Stimulated activated memory B cell treated with anti-CD40 and anti-IgM and Interleukin-4, amounts not matched to agents 10 μg/mL and 1 μg/mL and 100 μg/mL, for 72 hours (primary cell): ENCODE data around the gene PPP2R1B.
"Not testable (repeated sequence)": the region's sequence is repeated elsewhere in the genome, so short reads cannot be mapped to it uniquely, and the experiment has no call there.

Experiments used
- ATAC-seq: fragments of 150-1000 bp; cut with Tn5 transposase; 2 replicates; pipeline ENCODE4 v1.10.0; 2021
- H3K27ac Mint-ChIP-seq: one replicate; pipeline ENCODE4 v1.8.0; 2022; ENCODE audit warnings: mild to moderate bottlenecking, mixed read lengths
- H3K27me3 Mint-ChIP-seq: one replicate; pipeline ENCODE4 v1.8.0; 2022; ENCODE audit warnings: mixed read lengths
- H3K36me3 Mint-ChIP-seq: one replicate; pipeline ENCODE4 v1.8.0; 2022; ENCODE audit warnings: mixed read lengths
- H3K4me1 Mint-ChIP-seq: one replicate; pipeline ENCODE4 v1.8.0; 2022; ENCODE audit warnings: mixed read lengths
- H3K4me3 Mint-ChIP-seq: one replicate; pipeline ENCODE4 v1.8.0; 2022; ENCODE audit warnings: mild to moderate bottlenecking, moderate library complexity, mixed read lengths
- H3K9me3 Mint-ChIP-seq: one replicate; pipeline ENCODE4 v1.8.0; 2022; ENCODE audit warnings: mixed read lengths

The PPP2R1B gene

GRCh38 chr11:111729071-111729830 is 36.9 kb downstream of the PPP2R1B start:
- H3K27ac Mint-ChIP-seq: no peak overlapping the region
- peaks cover 19% of the 10 kb centered on the region for H3K36me3 Mint-ChIP-seq

GRCh38 chr11:111727431-111727830 is 38.8 kb downstream of the PPP2R1B start:
- Mint-ChIP-seq H3K27me3 (no peaks in the 10 kb centered on the region), H3K27ac (no peak overlapping the region), H3K4me1 (no peaks in the 10 kb centered on the region), H3K9me3 (no peaks in the 10 kb centered on the region), H3K4me3 (no peak overlapping the region), H3K36me3 (peaks cover 35% of the 10 kb centered on the region)
- no peak for ATAC-seq

More at GRCh38 chr11:111729071-111729830, 36.9 kb downstream of the PPP2R1B start:
- Mint-ChIP-seq H3K9me3 (no peaks in the 10 kb centered on the region), H3K4me1 (no peaks in the 10 kb centered on the region), H3K27me3 (no peaks in the 10 kb centered on the region), H3K4me3 (no peak overlapping the region)
- no peak for ATAC-seq

DNA sequence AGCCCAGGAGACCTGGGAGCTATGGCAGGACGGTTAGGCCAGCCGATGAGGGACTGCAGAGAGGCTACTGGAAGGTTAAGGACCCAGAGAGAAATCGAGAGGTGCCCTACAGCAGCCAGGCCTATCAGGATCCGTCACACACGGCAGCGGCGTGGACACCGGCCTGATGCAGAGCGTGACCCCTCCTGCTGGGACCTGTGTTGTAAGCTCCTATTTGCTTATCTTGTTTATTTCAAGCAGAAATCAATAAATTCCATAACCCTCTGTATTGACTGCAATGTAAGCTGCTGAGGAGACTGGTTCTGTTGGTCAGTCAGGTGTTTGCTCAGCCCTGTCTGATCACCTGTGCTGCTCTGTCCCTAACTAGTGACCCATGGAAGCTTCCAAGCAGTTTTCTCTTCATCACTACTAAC is 39.9 kb downstream of the PPP2R1B start:
- no peak for ATAC-seq
- Mint-ChIP-seq H3K27ac (no peak overlapping the region), H3K4me3 (no peak overlapping the region), H3K36me3 (peaks cover 45% of the 10 kb centered on the region), H3K9me3 (no peaks in the 10 kb centered on the region), H3K4me1 (no peaks in the 10 kb centered on the region), H3K27me3 (no peaks in the 10 kb centered on the region)

GRCh38 chr11:111725621-111726020 is 40.6 kb downstream of the PPP2R1B start:
- no peaks in the 10 kb centered on the region for H3K4me1 Mint-ChIP-seq
- H3K36me3 Mint-ChIP-seq: peaks cover 52% of the 10 kb centered on the region
- H3K4me3 Mint-ChIP-seq: no peak overlapping the region
- no peaks in the 10 kb centered on the region for H3K9me3 Mint-ChIP-seq
- no peak overlapping the region for H3K27ac Mint-ChIP-seq
- H3K27me3 Mint-ChIP-seq: no peaks in the 10 kb centered on the region
- ATAC-seq: no peak

- H3K27me3 Mint-ChIP-seq: no peaks in the 10 kb centered on the region
- no peaks in the 10 kb centered on the region for H3K4me1 Mint-ChIP-seq
- no peak overlapping the region for H3K4me3 Mint-ChIP-seq
- H3K36me3 Mint-ChIP-seq: peaks cover 62% of the 10 kb centered on the region
- H3K9me3 Mint-ChIP-seq: no peaks in the 10 kb centered on the region
- no peak overlapping the region for H3K27ac Mint-ChIP-seq
- ATAC-seq: no peak
These were observed 41.5 kb downstream of the PPP2R1B start for GRCh38 chr11:111724615-111725129.

GRCh38 chr11:111723595-111723994 is 42.6 kb downstream of the PPP2R1B start:
- Mint-ChIP-seq H3K9me3 (no peaks in the 10 kb centered on the region), H3K4me1 (no peaks in the 10 kb centered on the region), H3K4me3 (no peak overlapping the region), H3K36me3 (peaks cover 64% of the 10 kb centered on the region), H3K27me3 (no peaks in the 10 kb centered on the region), H3K27ac (no peak overlapping the region)
- no peak for ATAC-seq

GRCh38 chr11:111722501-111722900 is 43.7 kb downstream of the PPP2R1B start:
- Mint-ChIP-seq H3K36me3 (peaks cover 68% of the 10 kb centered on the region), H3K4me1 (no peaks in the 10 kb centered on the region), H3K4me3 (no peak overlapping the region), H3K27me3 (no peaks in the 10 kb centered on the region), H3K9me3 (no peaks in the 10 kb centered on the region), H3K27ac (no peak overlapping the region)
- no peak for ATAC-seq

- H3K36me3 Mint-ChIP-seq: peaks cover 67% of the 10 kb centered on the region
- peak overlapping the region; percentile 44 for H3K27ac Mint-ChIP-seq
- no peak overlapping the region for H3K4me3 Mint-ChIP-seq
- ATAC-seq: no peak
- peaks cover 4% of the 10 kb centered on the region for H3K4me1 Mint-ChIP-seq
- H3K9me3 Mint-ChIP-seq: no peaks in the 10 kb centered on the region
- no peaks in the 10 kb centered on the region for H3K27me3 Mint-ChIP-seq
These were observed 45.2 kb downstream of the PPP2R1B start for GRCh38 chr11:111720801-111721494.

GRCh38 chr11:111719379-111719778 is 46.8 kb downstream of the PPP2R1B start:
- no peak for ATAC-seq

DNA sequence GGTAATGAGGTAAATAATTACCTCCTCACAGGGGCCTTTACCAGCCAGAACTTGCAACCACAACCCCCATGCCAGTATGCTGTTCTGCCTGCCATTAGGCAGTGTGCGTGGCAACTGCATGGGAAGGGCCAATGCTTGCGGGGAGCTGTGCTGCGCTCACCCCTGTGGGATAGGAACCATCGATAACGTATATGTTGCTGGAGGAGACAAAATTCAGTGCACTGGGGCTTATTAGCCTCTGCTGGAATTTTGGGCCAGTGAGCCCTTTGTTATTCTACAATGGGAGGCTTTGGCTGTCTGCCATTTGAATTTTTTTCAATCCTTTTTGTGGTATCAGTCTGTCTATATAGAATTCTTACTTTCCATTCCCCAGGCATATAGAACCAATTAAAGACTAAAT is 47.3 kb downstream of the PPP2R1B start:
- Mint-ChIP-seq H3K9me3 (peaks cover 5% of the 10 kb centered on the region), H3K27me3 (no peaks in the 10 kb centered on the region), H3K4me1 (peaks cover 20% of the 10 kb centered on the region), H3K27ac (no peak overlapping the region), H3K36me3 (peaks cover 76% of the 10 kb centered on the region), H3K4me3 (no peak overlapping the region)
- ATAC-seq: no peak

More at GRCh38 chr11:111719379-111719778, 46.8 kb downstream of the PPP2R1B start:
- Mint-ChIP-seq H3K27me3 (no peaks in the 10 kb centered on the region), H3K9me3 (peaks cover under 1% of the 10 kb centered on the region), H3K27ac (no peak overlapping the region), H3K4me1 (peaks cover 15% of the 10 kb centered on the region), H3K4me3 (no peak overlapping the region), H3K36me3 (peaks cover 73% of the 10 kb centered on the region)

DNA sequence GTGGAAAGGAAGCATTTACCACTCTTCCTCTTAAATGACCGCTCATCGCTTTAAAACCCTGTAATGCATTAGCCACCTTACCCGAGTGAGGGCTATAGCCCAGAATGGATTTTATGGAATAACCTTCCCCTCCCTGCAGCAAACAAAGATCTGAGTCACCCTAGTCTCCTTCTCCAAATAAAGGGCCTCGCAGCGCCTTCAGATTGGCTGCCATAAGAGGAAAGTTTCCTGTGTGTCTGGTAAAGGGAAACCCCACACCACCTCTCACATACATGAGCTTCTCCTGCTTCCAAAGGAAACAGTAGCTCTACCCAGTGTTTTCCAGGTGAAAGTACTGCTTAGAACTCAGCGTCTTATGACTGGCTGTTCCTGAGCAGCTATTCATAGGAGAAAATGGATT is 47.8 kb downstream of the PPP2R1B start:
- peaks cover 76% of the 10 kb centered on the region for H3K36me3 Mint-ChIP-seq
- no peak overlapping the region for H3K27ac Mint-ChIP-seq
- peaks cover 24% of the 10 kb centered on the region for H3K4me1 Mint-ChIP-seq
- no peak overlapping the region for H3K4me3 Mint-ChIP-seq
- no peaks in the 10 kb centered on the region for H3K27me3 Mint-ChIP-seq
- ATAC-seq: no peak
- H3K9me3 Mint-ChIP-seq: peaks cover 6% of the 10 kb centered on the region

DNA sequence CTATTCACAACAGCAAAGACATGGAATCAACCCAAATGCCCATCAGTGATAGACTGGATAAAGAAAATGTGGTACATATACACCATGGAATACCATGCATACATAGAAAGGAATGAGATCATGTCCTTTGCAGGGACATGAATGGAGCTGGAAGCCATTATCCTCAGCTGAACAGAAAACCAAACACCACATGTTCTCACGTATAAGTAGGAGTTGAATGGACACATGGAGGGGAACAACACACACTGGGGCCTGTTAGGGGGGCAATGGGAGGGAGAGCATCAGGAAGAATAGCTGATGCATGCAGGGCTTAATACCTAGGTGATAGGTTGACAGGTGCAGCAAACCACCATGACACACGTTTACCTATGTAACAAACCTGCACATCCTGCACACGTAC is 48.5 kb downstream of the PPP2R1B start:
- not testable (repeated sequence) for H3K4me3 Mint-ChIP-seq, H3K9me3 Mint-ChIP-seq, H3K27ac Mint-ChIP-seq, H3K27me3 Mint-ChIP-seq, ATAC-seq
- H3K36me3 Mint-ChIP-seq: peaks cover 76% of the 10 kb centered on the region
- H3K4me1 Mint-ChIP-seq: peaks cover 24% of the 10 kb centered on the region

- peaks cover 24% of the 10 kb centered on the region for H3K4me1 Mint-ChIP-seq
- no peak for ATAC-seq
- H3K27me3 Mint-ChIP-seq: no peaks in the 10 kb centered on the region
- no peak overlapping the region for H3K4me3 Mint-ChIP-seq
- peaks cover 6% of the 10 kb centered on the region for H3K9me3 Mint-ChIP-seq
- no peak overlapping the region for H3K27ac Mint-ChIP-seq
- H3K36me3 Mint-ChIP-seq: peaks cover 71% of the 10 kb centered on the region
These were observed 50.9 kb downstream of the PPP2R1B start for GRCh38 chr11:111715142-111715816.

GRCh38 chr11:111714522-111714921 is 51.7 kb downstream of the PPP2R1B start:
- Mint-ChIP-seq H3K36me3 (peaks cover 67% of the 10 kb centered on the region), H3K27ac (no peak overlapping the region)
- no peak for ATAC-seq

GRCh38 chr11:111707691-111708067 is 58.5 kb downstream of the PPP2R1B start:
- Mint-ChIP-seq H3K4me1 (no peaks in the 10 kb centered on the region), H3K36me3 (peaks cover 69% of the 10 kb centered on the region), H3K4me3 (no peak overlapping the region), H3K9me3 (no peaks in the 10 kb centered on the region), H3K27me3 (no peaks in the 10 kb centered on the region), H3K27ac (no peak overlapping the region)
- ATAC-seq: no peak

More at GRCh38 chr11:111714522-111714921, 51.7 kb downstream of the PPP2R1B start:
- Mint-ChIP-seq H3K27me3 (no peaks in the 10 kb centered on the region), H3K4me1 (peaks cover 24% of the 10 kb centered on the region), H3K4me3 (no peak overlapping the region), H3K9me3 (peaks cover 6% of the 10 kb centered on the region)
